ENCODE data around the gene FNDC4. TPM values are rescaled to one million over a fixed set of nuclear protein-coding genes. Genes with fewer than 3 reads are reported as not detected.
A peak's percentile ranks its signal among the peaks of the same experiment; 100 is the strongest.

The FNDC4 gene
- total and polyA plus RNA-seq, 8 donors = 4.4 to 16.6 (median 13.4) TPM

DNA sequence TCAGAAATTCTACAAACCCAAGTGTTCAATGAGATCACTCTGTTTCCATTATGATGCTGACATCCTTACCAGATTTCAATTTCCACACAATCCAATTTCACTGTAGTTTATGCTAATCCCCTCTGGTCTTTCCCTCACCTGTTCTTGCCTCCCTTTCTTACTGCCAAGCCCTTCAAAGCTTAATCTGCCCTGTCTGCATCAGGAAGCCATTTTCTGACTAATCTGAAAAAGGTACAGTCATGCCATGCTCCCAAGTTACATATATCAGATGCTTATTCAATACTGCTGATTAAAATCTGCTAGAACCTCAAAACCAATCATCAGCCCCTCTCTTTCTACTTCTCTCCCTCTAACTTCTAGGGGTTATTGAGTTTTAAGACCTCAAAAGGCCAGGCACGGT is 43.9 kb downstream of the FNDC4 start:
- ATAC-seq (no peak), DNase-seq (no peak)
- intact Hi-C loops (cut with DNase I) = no loop called here
- H3K27me3 ChIP-seq = no peaks in the 10 kb centered on the region
- no peaks in the 10 kb centered on the region for H3K4me1 ChIP-seq
- TF ChIP-seq, protein P1, sequence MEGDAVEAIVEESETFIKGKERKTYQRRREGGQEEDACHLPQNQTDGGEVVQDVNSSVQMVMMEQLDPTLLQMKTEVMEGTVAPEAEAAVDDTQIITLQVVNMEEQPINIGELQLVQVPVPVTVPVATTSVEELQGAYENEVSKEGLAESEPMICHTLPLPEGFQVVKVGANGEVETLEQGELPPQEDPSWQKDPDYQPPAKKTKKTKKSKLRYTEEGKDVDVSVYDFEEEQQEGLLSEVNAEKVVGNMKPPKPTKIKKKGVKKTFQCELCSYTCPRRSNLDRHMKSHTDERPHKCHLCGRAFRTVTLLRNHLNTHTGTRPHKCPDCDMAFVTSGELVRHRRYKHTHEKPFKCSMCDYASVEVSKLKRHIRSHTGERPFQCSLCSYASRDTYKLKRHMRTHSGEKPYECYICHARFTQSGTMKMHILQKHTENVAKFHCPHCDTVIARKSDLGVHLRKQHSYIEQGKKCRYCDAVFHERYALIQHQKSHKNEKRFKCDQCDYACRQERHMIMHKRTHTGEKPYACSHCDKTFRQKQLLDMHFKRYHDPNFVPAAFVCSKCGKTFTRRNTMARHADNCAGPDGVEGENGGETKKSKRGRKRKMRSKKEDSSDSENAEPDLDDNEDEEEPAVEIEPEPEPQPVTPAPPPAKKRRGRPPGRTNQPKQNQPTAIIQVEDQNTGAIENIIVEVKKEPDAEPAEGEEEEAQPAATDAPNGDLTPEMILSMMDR (IDR thresholded peaks at IDR 0.05) = no peak
- H3K27ac ChIP-seq = no peak overlapping the region
- H3K4me3 ChIP-seq = no peak overlapping the region
- H3K9me3 ChIP-seq = no peaks in the 10 kb centered on the region
- peaks cover 0 to 56% of the 10 kb centered on the region in 2 donors for H3K36me3 ChIP-seq

DNA sequence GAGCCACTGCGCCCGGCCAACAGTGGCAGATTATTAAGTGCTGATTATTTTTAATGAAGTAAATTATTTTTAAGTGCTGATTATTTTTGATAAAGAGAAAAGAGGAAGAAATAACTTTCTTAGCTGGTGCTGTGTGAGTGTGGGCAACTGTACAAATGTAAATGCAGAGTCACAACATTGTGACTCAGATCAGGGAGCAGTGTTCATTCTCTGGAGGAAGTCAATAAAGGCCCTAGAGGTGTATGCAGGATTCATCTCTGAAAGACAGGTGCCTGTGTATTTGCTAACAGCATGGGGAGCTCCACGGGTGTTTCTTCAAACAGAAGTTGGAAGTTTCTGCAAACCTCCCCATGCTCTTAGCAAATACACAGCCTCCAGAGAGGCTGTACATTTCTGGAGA is 46.6 kb downstream of the FNDC4 start:
- no peak overlapping the region for H3K27ac ChIP-seq
- H3K36me3 ChIP-seq = peaks cover 0 to 55% of the 10 kb centered on the region in 2 donors
- no peak for DNase-seq
- no peaks in the 10 kb centered on the region for H3K9me3 ChIP-seq
- H3K4me3 ChIP-seq = no peak overlapping the region
- H3K27me3 ChIP-seq = no peaks in the 10 kb centered on the region
- no peak for ATAC-seq
- H3K4me1 ChIP-seq = no peaks in the 10 kb centered on the region
- TF ChIP-seq, protein P1 (IDR thresholded peaks at IDR 0.05) = no peak
- intact Hi-C loops (cut with DNase I) = no loop called here

DNA sequence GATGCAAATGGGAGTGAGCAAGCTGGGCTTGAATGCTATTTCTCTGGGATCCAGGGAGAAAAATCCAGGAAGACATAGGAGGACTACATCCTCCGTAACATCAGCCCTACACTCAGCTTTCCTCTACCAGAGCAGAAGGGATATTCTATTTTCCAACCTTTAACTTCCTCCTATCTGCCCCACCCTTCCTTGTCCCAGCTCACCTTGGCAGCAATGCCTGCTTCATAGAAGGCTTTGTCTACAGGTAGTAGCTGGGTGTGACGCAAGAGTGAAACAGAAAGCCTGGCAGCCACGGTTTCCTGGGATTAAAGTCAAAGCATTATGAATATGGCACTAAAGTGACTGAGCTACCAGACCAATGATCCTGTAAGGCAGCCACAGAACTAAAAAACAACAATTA is 48.9 kb downstream of the FNDC4 start:
- ATAC-seq (peak; percentile 72), DNase-seq (peak in 1 of 4 donors; percentile 77)
- intact Hi-C loops (cut with DNase I) = no loop called here
- peaks cover 0 to 64% of the 10 kb centered on the region in 2 donors for H3K36me3 ChIP-seq
- H3K4me3 ChIP-seq = no peak overlapping the region
- no peaks in the 10 kb centered on the region for H3K9me3 ChIP-seq
- H3K27ac ChIP-seq = peak overlapping the region; percentile 30 to 55
- TF ChIP-seq, protein P1 (IDR thresholded peaks at IDR 0.05) = no peak
- H3K27me3 ChIP-seq = no peaks in the 10 kb centered on the region
- peaks cover 0 to 9% of the 10 kb centered on the region in 2 donors for H3K4me1 ChIP-seq

DNA sequence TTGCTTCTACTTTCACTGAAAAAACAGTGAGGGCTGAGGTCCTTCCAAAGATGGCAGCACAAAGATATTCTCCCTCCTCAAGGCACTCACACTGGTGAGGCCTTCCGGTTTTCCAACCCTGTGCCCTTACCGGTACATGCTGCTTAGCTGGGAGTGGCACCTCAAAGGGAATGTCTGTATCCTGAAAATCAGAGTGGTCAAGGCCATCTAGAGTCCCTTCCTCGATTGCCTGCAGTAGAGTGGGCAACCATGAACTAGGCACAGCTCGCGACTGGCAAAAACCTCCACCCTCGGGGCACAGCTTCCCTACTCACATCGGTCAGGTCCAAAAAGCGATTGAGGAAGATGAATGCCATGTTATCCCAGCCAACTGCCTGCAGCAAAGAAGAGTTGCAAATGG is 49.4 kb downstream of the FNDC4 start:
- no peaks in the 10 kb centered on the region for H3K27me3 ChIP-seq
- intact Hi-C loops (cut with DNase I) = no loop called here
- peaks cover 0 to 9% of the 10 kb centered on the region in 2 donors for H3K4me1 ChIP-seq
- TF ChIP-seq, protein P1 (IDR thresholded peaks at IDR 0.05) = no peak
- peak overlapping the region; percentile 30 to 55 for H3K27ac ChIP-seq
- H3K36me3 ChIP-seq = peaks cover 4 to 69% of the 10 kb centered on the region in 2 donors
- H3K4me3 ChIP-seq = no peak overlapping the region
- DNase-seq (no peak), ATAC-seq (no peak)
- no peaks in the 10 kb centered on the region for H3K9me3 ChIP-seq

DNA sequence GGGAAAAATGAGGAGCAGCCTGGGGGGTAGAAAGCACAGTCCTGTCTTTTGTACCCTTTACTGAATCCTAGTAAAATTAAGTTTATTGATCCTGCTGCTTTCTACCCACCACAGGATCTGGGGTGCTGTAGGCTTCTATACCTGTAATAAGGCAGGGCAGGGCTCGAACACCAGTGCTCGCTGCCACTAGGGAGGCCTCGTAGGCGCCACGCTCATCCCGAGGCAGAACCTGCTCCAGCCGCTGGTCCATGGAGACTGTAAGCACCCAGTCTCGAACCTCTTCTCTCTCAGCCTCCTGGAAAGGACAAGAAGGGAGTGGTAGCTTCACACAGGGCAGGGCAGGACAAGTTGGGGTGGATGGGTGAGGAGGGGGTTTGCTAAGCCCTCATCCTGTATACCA is 49.8 kb downstream of the FNDC4 start:
- no peaks in the 10 kb centered on the region for H3K27me3 ChIP-seq
- peaks cover 0 to 9% of the 10 kb centered on the region in 2 donors for H3K4me1 ChIP-seq
- H3K27ac ChIP-seq = no peak overlapping the region
- H3K9me3 ChIP-seq = no peaks in the 10 kb centered on the region
- peaks cover 4 to 70% of the 10 kb centered on the region in 2 donors for H3K36me3 ChIP-seq
- H3K4me3 ChIP-seq = no peak overlapping the region
- ATAC-seq = no peak
- no peak for DNase-seq
- TF ChIP-seq, protein P1 (IDR thresholded peaks at IDR 0.05) = no peak
- intact Hi-C loops (cut with DNase I) = no loop called here

Data from left lung (tissue), 10 donors.